ENCODE measurements around the gene ATIC. TPM values are rescaled to one million over a fixed set of nuclear protein-coding genes. Genes with fewer than 3 reads are reported as not detected.

The ATIC gene
- total RNA-seq, 2 donors from 2014 or later: 23.7 to 46.6 TPM

DNA sequence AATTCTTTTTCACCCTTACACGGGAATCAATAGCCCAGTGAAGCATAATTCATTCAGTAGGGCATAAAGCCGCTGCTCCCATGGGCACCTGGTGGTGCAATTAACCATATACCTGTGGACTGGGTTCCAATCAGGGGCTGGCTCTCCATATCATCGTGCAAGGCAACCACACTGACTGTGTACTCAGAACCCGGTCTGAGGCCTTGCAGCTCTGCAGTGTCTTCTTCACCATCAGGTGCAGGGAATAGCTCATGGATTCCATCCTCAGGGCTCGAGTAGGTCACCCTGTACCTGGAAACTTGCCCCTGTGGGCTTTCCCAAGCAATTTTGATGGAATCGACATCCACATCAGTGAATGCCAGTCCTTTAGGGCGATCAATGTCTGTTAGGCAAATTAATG, 68.8 kb downstream of the ATIC start:
- 91% methylated on average over 7 of the region's 7 CpGs for WGBS
- intact Hi-C loops (cut with DNase I): no loop called here

DNA sequence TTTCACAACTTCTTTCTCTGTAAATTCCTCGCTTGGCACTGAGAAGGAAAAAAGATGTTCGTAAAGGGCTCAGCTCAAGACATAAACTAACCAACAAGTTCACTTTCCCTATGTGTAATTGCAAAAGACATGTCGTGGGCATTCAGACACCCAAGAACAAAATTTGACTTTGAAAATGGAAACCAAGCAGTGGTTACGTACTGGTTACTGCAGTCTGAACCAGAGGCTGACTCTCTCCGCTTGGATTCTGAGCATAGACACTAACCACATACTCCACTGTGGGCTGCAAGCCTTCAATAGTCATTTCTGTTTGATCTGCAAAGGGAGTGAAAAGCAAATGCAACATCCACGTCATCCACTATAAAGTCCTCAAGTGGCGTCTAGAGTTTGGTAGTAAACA, 70.2 kb downstream of the ATIC start:
- H3K27me3 ChIP-seq (replicated peaks; ENCODE audit: insufficient read depth): no peaks in the 10 kb centered on the region
- no peaks in the 10 kb centered on the region for H3K9me3 ChIP-seq
- intact Hi-C loops (cut with DNase I): no loop called here
- H3K36me3 ChIP-seq: no peaks in the 10 kb centered on the region
- no peaks in the 10 kb centered on the region for H3K4me1 ChIP-seq (replicated peaks)
- no peak for TF ChIP-seq POLR2AphosphoS5 (IDR thresholded peaks at IDR 0.05)
- no peak for DNase-seq (ENCODE audit: low spot score)
- no peak overlapping the region for H3K4me3 ChIP-seq
- WGBS: 94% methylated on average over 7 of the region's 7 CpGs
- H3K27ac ChIP-seq: no peak overlapping the region

More for the DNA sequence above, 68.8 kb downstream of the ATIC start:
- no peak for DNase-seq (ENCODE audit: low spot score)
- Histone ChIP-seq H3K4me3 (no peak overlapping the region), H3K9me3 (no peaks in the 10 kb centered on the region), H3K27me3 (replicated peaks; ENCODE audit: insufficient read depth) (no peaks in the 10 kb centered on the region), H3K36me3 (no peaks in the 10 kb centered on the region), H3K27ac (no peak overlapping the region), H3K4me1 (replicated peaks) (no peaks in the 10 kb centered on the region)
- TF ChIP-seq, protein P1, sequence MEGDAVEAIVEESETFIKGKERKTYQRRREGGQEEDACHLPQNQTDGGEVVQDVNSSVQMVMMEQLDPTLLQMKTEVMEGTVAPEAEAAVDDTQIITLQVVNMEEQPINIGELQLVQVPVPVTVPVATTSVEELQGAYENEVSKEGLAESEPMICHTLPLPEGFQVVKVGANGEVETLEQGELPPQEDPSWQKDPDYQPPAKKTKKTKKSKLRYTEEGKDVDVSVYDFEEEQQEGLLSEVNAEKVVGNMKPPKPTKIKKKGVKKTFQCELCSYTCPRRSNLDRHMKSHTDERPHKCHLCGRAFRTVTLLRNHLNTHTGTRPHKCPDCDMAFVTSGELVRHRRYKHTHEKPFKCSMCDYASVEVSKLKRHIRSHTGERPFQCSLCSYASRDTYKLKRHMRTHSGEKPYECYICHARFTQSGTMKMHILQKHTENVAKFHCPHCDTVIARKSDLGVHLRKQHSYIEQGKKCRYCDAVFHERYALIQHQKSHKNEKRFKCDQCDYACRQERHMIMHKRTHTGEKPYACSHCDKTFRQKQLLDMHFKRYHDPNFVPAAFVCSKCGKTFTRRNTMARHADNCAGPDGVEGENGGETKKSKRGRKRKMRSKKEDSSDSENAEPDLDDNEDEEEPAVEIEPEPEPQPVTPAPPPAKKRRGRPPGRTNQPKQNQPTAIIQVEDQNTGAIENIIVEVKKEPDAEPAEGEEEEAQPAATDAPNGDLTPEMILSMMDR (IDR thresholded peaks at IDR 0.05): no peak
- TF ChIP-seq POLR2AphosphoS5 (IDR thresholded peaks at IDR 0.05) (no peak), POLR2A (IDR thresholded peaks at IDR 0.05) (no peak)

DNA sequence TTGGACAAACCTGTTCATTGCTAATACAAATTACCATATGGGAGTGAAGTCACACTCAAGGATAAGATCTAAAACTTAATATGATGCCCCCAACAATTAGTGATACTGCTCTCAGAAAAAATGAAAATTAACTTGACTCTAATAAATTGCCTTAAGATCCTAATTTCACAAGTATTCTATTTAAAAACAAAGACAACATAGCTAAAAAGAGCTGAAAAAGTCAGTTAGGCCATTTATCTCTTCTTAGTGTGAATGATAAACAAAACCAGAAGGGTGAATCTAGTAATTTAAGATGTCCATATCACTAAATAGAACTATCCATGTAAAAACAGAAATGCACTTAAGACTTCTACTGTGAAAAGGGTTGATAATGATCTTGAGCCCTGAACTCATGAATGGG, 70.6 kb downstream of the ATIC start:
- Histone ChIP-seq H3K36me3 (no peaks in the 10 kb centered on the region), H3K4me1 (replicated peaks) (no peaks in the 10 kb centered on the region), H3K9me3 (no peaks in the 10 kb centered on the region), H3K27me3 (replicated peaks; ENCODE audit: insufficient read depth) (no peaks in the 10 kb centered on the region), H3K27ac (no peak overlapping the region), H3K4me3 (no peak overlapping the region)
- intact Hi-C loops (cut with DNase I): no loop called here
- DNase-seq (ENCODE audit: low spot score): no peak
- TF ChIP-seq, protein P1 (IDR thresholded peaks at IDR 0.05): no peak
- no peak for TF ChIP-seq POLR2AphosphoS5 (IDR thresholded peaks at IDR 0.05)
- no peak for TF ChIP-seq POLR2A (IDR thresholded peaks at IDR 0.05)

DNA sequence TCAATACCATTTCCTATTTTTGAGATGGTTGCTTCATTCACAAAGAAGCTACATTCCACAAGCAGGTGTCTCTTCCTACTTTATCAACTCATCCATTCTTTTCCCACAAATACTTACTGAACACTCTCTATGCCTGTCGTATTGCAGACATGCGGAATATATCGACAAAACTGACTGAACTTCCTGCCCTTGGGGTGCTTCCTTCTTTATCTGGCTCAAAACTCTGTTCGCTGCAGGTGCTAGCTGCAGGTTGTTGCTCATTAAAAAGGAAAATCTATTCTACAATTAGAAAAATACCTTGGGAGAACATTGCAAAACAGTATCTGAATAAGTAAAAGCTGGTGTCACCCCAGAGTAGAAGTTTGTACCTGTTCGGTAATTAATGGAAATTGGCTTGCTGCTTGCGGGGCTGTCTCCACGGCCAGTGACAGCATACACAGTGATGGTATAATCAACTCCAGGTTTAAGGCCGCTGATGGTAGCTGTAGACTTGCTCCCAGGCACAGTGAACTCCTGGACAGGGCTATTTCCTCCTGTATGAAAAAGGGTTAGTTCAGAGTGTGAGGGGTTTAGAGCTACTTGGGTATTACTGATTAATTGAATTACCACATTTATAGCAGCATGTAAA, 71.9 kb downstream of the ATIC start:
- no peak overlapping the region for H3K4me3 ChIP-seq
- 96% methylated on average over 8 of the region's 8 CpGs for WGBS
- H3K27me3 ChIP-seq (replicated peaks; ENCODE audit: insufficient read depth): no peaks in the 10 kb centered on the region
- no peaks in the 10 kb centered on the region for H3K4me1 ChIP-seq (replicated peaks)
- H3K36me3 ChIP-seq: no peaks in the 10 kb centered on the region
- intact Hi-C loops (cut with DNase I): no loop called here
- no peaks in the 10 kb centered on the region for H3K9me3 ChIP-seq
- DNase-seq (ENCODE audit: low spot score): no peak
- H3K27ac ChIP-seq: no peak overlapping the region
- TF ChIP-seq POLR2A (IDR thresholded peaks at IDR 0.05) (no peak), POLR2AphosphoS5 (IDR thresholded peaks at IDR 0.05) (no peak)
- TF ChIP-seq, protein P1 (IDR thresholded peaks at IDR 0.05): no peak

DNA sequence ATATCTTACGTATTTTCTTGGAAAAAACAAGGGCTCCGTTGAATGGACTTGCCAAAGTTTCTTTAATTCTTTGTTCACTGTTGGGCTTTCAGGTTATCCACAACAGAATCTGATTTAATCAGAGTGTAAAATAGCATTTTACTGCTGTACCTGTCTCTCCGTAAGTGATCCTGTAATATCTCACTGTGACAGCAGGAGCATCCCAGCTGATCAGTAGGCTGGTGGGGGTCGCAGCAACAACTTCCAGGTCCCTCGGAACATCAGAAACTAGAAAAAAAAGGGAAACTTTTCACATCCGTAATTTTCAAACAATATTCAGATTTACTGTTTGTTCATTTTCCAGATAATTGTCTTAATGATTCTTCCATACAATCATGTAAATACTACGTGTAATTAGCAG, 72.9 kb downstream of the ATIC start:
- Histone ChIP-seq H3K27ac (no peak overlapping the region), H3K27me3 (replicated peaks; ENCODE audit: insufficient read depth) (no peaks in the 10 kb centered on the region), H3K9me3 (no peaks in the 10 kb centered on the region), H3K36me3 (no peaks in the 10 kb centered on the region), H3K4me1 (replicated peaks) (no peaks in the 10 kb centered on the region), H3K4me3 (no peak overlapping the region)
- WGBS: 67% methylated on average over 7 of the region's 7 CpGs
- no peak for TF ChIP-seq POLR2AphosphoS5 (IDR thresholded peaks at IDR 0.05)
- TF ChIP-seq POLR2A (IDR thresholded peaks at IDR 0.05): no peak
- TF ChIP-seq, protein P1 (IDR thresholded peaks at IDR 0.05): no peak
- intact Hi-C loops (cut with DNase I): no loop called here
- no peak for DNase-seq (ENCODE audit: low spot score)
